Stomach (tissue), 9 donors: ENCODE measurements around the gene SSTR4. TPM values are rescaled to one million over a fixed set of nuclear protein-coding genes. Genes with fewer than 3 reads are reported as not detected.

Experiments used
- DNase-seq, 2 donors: peaks; one replicate each; pipeline versions ENCODE4 v3.0.0 to v3.0.0-alpha.2; 2013 to 2019
- H3K27ac ChIP-seq, 5 donors: fragments of 200-600 bp in 4 of 5; sonication (generic) in 4 of 5; one replicate each; pipeline ENCODE4 v1.5.1; 2013 to 2019; ENCODE audit warnings: mild to moderate bottlenecking in 1 of 5, moderate library complexity in 1 of 5
- H3K27me3 ChIP-seq, 3 donors: fragments of 200-600 bp; sonication (generic); one replicate each; pipeline ENCODE4 v1.5.1; 2017 to 2019; ENCODE audit warnings: mixed run types in 1 of 3
- H3K36me3 ChIP-seq, 4 donors: fragments of 200-600 bp; sonication (generic); 1 replicate in 3 of 4; 2 replicates in 1 of 4; pipeline ENCODE4 v1.5.1; 2016 to 2019
- H3K4me1 ChIP-seq, 4 donors: fragments of 200-600 bp; sonication (generic); one replicate each; pipeline ENCODE4 v1.5.1; 2016 to 2019
- H3K4me3 ChIP-seq, 4 donors: fragments of 200-600 bp; sonication (generic) in 3 of 4; one replicate each; pipeline ENCODE4 v1.5.1; 2016 to 2019; ENCODE audit warnings: mild to moderate bottlenecking in 1 of 4
- H3K9me3 ChIP-seq, 4 donors: fragments of 200-600 bp; sonication (generic); one replicate each; pipeline ENCODE4 v1.5.1; 2016 to 2019
- EP300 ChIP-seq: sonication (generic); formaldehyde crosslinking; IDR thresholded peaks from one replicate; pipeline ENCODE4 v1.6.1; 2017; ENCODE audit warnings: antibody characterized with exemption
- POLR2A ChIP-seq, 4 donors: fragments of 450-650 bp; IDR thresholded peaks; one replicate each; pipeline ENCODE4 v1.6.1; 2016; ENCODE audit warnings: antibody characterized with exemption in 4 of 4, control low read depth in 2 of 4, mild to moderate bottlenecking in 1 of 4, moderate library complexity in 1 of 4
- POLR2AphosphoS5 ChIP-seq, 3 donors: sonication (generic); formaldehyde crosslinking; IDR thresholded peaks; one replicate each; pipeline ENCODE4 v1.6.1; 2016; ENCODE audit warnings: antibody characterized with exemption in 3 of 3
- WGBS, 5 donors: extraction: QIAGEN DNeasy Blood & Tissue Kit in 3 of 5; methylation state at CpG; one replicate each; pipeline versions ENCODE4 v1.1.5 to v1.1.7; 2013 to 2018; 5-methylcytosine and 5-hydroxymethylcytosine counted together
- intact Hi-C: fragments of 100-400 bp; cut with DNase I; formaldehyde crosslinking; loops from one replicate; pipeline ENCODE4 v1.15.1; 2023; ENCODE audit warnings: low total_unique reads
- polyA plus RNA-seq, 3 donors: library from polyadenylated mRNA; stranded (reverse); fragments of 200-250 nt; gene quantifications; one replicate each; pipeline ENCODE4 v1.2.3, GENCODE V29; 2013
- total RNA-seq, 5 donors: library from RNA; depleted of rRNA; stranded (reverse); fragments of >200 nt; gene quantifications; one replicate each; pipeline versions ENCODE4 v1.1.0 to v1.2.3, GENCODE V29; 2014 to 2016
- TF ChIP-seq, protein P1 (sequence below), 7 experiments: fragments of 450-650 bp in 4 of 7; fragments of 200-600 bp in 3 of 7; sonication (generic) in 3 of 7; IDR thresholded peaks; one replicate each; pipeline ENCODE4 v1.5.1; 2016 to 2019; ENCODE audit warnings: antibody characterized with exemption in 7 of 7, control low read depth in 2 of 7, mild to moderate bottlenecking in 1 of 7
- donor health status: healthy with polysubstance abuse.
- donor health status: Bipolar disorder and iron deficiency.
- donor health status: healthy.

Gene SSTR4
- total and polyA plus RNA-seq, 8 donors = not detected

GRCh38 chr20:23003077-23003635 is 32.0 kb upstream of the SSTR4 start:
- no peaks in the 10 kb centered on the region for H3K4me1 ChIP-seq
- 67 to 94% (median 73%) methylated on average over 1 of the region's 1 CpG for WGBS, 5 donors
- no peak overlapping the region for H3K4me3 ChIP-seq
- intact Hi-C loops = no loop called here
- no peaks in the 10 kb centered on the region for H3K27me3 ChIP-seq
- no peak overlapping the region for H3K27ac ChIP-seq
- TF ChIP-seq, protein P1, sequence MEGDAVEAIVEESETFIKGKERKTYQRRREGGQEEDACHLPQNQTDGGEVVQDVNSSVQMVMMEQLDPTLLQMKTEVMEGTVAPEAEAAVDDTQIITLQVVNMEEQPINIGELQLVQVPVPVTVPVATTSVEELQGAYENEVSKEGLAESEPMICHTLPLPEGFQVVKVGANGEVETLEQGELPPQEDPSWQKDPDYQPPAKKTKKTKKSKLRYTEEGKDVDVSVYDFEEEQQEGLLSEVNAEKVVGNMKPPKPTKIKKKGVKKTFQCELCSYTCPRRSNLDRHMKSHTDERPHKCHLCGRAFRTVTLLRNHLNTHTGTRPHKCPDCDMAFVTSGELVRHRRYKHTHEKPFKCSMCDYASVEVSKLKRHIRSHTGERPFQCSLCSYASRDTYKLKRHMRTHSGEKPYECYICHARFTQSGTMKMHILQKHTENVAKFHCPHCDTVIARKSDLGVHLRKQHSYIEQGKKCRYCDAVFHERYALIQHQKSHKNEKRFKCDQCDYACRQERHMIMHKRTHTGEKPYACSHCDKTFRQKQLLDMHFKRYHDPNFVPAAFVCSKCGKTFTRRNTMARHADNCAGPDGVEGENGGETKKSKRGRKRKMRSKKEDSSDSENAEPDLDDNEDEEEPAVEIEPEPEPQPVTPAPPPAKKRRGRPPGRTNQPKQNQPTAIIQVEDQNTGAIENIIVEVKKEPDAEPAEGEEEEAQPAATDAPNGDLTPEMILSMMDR (IDR thresholded peaks at IDR 0.05) = no peak
- TF ChIP-seq POLR2A (IDR thresholded peaks at IDR 0.05) = no peak
- TF ChIP-seq EP300 = no peak
- TF ChIP-seq POLR2AphosphoS5 (IDR thresholded peaks at IDR 0.05) = no peak
- H3K36me3 ChIP-seq = no peaks in the 10 kb centered on the region
- DNase-seq = no peak
- H3K9me3 ChIP-seq = no peaks in the 10 kb centered on the region

DNA sequence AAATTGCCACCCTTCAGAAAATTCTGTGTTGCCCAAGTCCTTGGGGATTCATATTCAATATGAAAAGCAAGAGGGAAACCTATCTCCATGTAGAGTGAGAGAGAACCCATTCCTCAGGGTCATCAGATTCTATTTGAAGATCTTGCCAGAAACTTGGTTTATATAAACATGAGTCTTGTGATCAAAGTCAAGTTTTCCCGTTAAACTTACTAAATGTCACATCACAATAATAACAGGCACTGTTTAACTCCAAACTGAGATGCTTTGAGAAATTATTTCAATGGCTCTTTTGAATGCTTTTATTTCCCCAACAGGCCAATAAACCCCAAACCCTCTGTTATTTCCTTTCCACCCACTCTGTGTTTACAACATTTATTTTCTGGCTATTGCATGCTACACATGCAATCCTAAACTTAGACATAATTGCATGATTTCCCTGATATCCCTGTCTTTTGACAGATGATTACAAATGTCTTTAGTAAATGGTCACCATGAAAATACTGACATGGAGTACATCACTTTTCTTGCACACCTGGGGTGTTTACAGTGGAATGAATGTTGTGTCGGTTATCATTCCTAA is 31.1 kb upstream of the SSTR4 start:
- Histone ChIP-seq H3K36me3 (no peaks in the 10 kb centered on the region), H3K9me3 (no peaks in the 10 kb centered on the region), H3K27me3 (no peaks in the 10 kb centered on the region), H3K4me3 (no peak overlapping the region), H3K27ac (no peak overlapping the region), H3K4me1 (no peaks in the 10 kb centered on the region)
- 61 to 83% (median 68%) methylated on average over 2 of the region's 2 CpGs for WGBS, 5 donors
- DNase-seq = no peak
- TF ChIP-seq, protein P1 (IDR thresholded peaks at IDR 0.05) = no peak
- TF ChIP-seq POLR2A (IDR thresholded peaks at IDR 0.05) = no peak
- no peak for TF ChIP-seq POLR2AphosphoS5 (IDR thresholded peaks at IDR 0.05)
- TF ChIP-seq EP300 = no peak
- intact Hi-C loops = no loop called here

GRCh38 chr20:23005776-23006175 is 29.3 kb upstream of the SSTR4 start:
- Histone ChIP-seq H3K4me3 (no peak overlapping the region), H3K4me1 (peaks cover 0 to 8% (median 5%) of the 10 kb centered on the region in 4 donors), H3K36me3 (no peaks in the 10 kb centered on the region), H3K27me3 (no peaks in the 10 kb centered on the region), H3K27ac (no peak overlapping the region), H3K9me3 (no peaks in the 10 kb centered on the region)
- no peak for DNase-seq
- TF ChIP-seq EP300 (no peak), POLR2AphosphoS5 (IDR thresholded peaks at IDR 0.05) (no peak), POLR2A (IDR thresholded peaks at IDR 0.05) (no peak)
- TF ChIP-seq, protein P1 (IDR thresholded peaks at IDR 0.05) = no peak
- intact Hi-C loops = no loop called here

DNA sequence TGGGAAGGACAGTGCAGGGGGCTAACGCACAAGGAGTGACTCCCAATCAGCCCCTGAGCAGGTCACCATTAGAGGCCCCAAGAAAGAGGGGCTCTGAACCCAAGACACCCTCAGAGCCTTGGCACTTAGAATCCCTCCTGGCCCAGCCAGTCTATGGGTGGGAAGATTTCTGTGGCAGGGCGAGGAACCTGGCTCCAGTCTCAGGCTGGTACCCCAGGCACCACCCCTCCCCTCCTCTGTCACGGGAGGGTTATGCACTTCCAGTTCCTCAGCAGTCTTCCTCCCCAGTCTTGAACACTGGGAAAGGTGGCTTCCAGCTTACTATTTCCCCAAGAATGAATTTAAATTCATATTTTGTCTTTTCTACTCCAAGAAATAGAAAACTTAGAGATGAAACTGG is 27.6 kb upstream of the SSTR4 start:
- intact Hi-C loops = no loop called here
- H3K27me3 ChIP-seq = no peaks in the 10 kb centered on the region
- no peak overlapping the region for H3K4me3 ChIP-seq
- H3K27ac ChIP-seq = no peak overlapping the region
- peaks cover 0 to 8% (median 5%) of the 10 kb centered on the region in 4 donors for H3K4me1 ChIP-seq
- H3K36me3 ChIP-seq = no peaks in the 10 kb centered on the region
- no peak for DNase-seq
- no peak for TF ChIP-seq EP300
- 77 to 86% (median 84%) methylated on average over 3 of the region's 3 CpGs for WGBS, 5 donors
- no peaks in the 10 kb centered on the region for H3K9me3 ChIP-seq
